NCI-H1092 treated with DMSO at 0.1 percent for 48 hours (cell line): Measurements from ENCODE around the gene CCDC195.

Experiments used
- DNase-seq: peaks from one replicate; lab custom pipeline; 2025; lab: John Stamatoyannopoulos, UW

CCDC195 gene, protein sequence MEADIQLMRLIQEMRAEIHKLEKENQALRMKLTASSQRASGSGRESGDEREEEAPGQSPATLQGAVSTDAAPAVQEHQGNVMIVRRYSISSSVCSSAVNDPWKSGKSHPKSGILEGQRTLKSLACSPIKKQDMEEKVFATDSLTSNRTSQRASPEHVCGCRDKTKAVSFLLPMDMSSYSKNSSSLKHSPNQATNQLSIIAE

GRCh38 chr2:224716201-224716600 lies at the start of gene CCDC195:
Gene CCDC195 (minus strand): TSS chr2:224716365. CDS start chr2:224716365, 0 bp downstream.
- DNase-seq = no peak

DNA sequence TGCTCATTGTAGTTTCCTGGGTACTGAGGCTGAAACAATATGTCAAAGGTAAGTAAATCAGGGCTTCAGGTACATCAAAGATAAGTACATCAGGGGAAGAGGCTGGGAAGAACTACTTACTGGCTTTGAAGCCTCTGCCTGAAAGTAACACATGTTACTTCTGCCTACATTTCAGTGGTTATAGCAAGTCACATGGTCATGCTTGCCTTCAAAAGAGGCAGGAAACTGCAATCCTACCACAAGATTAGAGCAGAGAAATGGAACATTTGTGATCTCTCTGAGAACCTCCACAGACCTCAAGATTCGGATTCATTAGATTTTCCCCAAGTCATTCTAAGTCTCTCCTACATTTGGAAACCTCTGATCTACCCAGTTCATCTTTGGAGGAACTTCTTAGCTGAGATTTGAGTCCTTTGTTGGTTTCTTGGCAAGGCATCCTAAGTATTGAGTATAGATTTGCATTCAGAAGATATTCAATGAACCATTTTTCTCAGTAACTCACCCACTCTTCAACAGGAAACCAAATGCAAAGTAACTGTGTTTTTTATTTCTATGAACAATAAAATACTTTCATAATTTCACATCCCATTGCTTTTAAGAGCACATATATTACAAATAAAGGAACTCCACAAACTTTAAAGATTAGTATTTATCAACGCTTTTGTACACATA lies 48.5 kb upstream of the CCDC195 start:
- no peak for DNase-seq

- no peak for DNase-seq
These were observed 41.9 kb upstream of the CCDC195 start for GRCh38 chr2:224757934-224758548.

DNA sequence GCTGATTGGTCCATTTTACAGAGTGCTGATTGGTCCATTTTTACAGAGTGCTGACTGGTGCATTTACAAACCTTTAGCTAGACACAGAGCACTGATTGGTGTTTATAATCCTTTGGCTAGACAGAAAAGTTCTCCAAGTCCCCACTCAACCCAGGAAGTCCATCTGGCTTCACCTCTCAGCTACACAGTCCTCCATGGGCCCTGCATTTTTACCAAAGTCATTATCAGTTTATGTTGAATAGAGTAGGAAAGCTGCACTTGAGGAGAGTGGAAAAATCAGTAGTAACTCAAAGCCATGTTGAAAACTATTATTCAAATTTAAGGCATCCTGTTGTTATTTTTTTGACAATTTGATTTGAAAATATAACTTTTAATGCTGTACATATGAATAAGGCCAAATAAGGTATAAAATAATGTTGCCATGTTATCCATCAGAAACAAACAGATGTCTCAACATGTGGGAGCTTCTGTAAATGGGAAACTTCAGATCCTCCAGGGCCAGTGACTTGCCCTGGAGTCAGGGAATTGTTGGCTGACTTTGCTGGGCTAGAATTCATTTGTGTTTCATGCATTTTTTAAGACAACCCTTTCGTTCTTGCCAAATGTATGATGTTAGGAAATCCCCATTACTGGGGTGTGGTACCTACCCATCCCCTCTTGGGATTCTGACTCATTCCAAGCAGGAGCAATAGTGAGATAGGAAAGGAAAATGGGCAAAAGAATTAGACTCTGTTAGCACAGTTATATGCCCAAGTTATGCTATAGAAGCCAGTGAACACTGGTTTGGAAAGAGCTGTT lies 37.8 kb upstream of the CCDC195 start:
- DNase-seq = no peak

- DNase-seq = no peak
These were observed 36.0 kb upstream of the CCDC195 start for GRCh38 chr2:224751996-224752698.

DNA sequence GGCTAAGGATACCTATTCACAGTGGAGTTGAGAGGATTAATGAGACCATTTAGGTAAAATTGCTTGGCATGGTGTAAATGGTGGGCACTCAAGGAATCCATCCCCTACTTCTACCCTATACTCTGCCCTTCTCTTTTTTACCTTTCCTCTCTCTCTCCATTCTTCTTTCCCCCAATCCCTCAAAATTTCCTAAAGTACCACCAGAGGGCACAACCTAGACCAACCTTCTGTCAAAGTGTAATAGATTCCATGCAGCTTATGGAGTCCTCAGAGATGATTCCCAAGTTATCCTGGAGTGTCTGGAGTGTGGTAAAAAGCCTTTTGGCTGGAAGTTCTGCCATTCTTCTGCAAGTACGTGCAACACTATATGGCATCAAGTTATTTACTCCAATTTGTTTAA lies 33.0 kb upstream of the CCDC195 start:
- DNase-seq = no peak

GRCh38 chr2:224747765-224748164 lies 31.6 kb upstream of the CCDC195 start:
- DNase-seq = no peak

DNA sequence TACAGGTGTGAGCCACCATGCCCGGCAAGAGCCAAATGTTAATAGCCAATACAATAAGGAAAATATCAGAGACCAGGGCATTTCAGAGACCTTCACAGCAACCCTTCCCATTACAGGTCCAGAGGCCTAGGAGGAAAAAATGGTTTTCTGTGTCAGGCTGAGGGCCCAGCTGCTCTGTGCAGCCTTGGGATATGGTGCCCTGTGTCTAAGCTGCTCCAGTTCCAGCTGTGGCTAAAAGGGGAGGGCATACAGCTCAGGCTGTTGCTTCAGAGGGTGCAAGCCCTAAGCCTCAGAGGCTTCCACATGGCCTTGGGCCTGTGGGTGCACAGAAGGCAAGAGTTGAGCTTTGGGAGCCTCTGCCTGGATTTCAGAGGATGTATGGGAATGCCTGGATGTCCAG lies 20.1 kb upstream of the CCDC195 start:
- no peak for DNase-seq

GRCh38 chr2:224734949-224735348 lies 18.8 kb upstream of the CCDC195 start:
- no peak for DNase-seq

- DNase-seq = no peak
These were observed 15.5 kb upstream of the CCDC195 start for GRCh38 chr2:224731665-224732064.

DNA sequence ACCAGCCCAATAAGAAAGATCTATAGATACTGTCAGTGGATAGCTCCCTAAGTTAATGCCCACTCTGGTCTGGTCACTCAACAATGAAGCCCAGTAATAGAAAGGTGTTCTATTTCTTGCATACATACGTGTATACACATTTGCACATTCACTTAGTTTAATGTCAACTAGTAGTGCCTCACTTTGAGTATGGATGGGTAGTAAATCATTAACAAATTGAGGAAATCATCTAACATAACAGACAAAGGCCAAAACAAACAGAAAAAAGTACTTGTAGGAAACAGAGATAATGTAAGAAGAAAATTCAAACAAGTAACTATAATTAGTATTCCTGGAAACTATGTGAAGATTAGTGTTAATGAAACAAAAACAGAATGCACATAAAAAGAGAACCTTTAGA lies 13.3 kb upstream of the CCDC195 start:
- DNase-seq = no peak

DNA sequence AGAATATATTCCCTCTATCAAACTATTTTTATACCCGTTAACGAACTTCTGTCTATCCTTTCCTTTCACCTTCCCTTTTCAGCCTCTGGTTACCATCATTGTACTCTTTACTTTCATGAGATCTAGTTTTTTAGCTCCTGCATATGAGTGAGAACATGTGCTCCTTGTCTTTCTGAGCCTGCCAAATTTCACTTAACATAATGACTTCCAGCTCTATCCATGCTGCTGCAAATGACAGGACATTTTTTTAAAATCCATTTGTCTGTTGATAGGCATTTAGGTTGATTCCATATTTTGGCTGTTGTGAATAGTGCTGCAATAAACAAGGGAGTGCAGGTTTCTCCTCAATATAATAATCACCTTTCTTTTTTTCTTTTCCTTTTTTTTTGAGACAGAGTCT lies 8.2 kb upstream of the CCDC195 start:
- DNase-seq = no peak

- no peak for DNase-seq
These were observed 7.5 kb upstream of the CCDC195 start for GRCh38 chr2:224723586-224724217.

GRCh38 chr2:224722770-224723169 lies 6.6 kb upstream of the CCDC195 start:
- peak; percentile 13 for DNase-seq

- DNase-seq = no peak
These were observed 6.1 kb upstream of the CCDC195 start for GRCh38 chr2:224722250-224722649.

GRCh38 chr2:224716921-224717320 lies 756 bp upstream of the CCDC195 start:
- DNase-seq = no peak

GRCh38 chr2:224711859-224712665 lies 4.1 kb downstream of the CCDC195 start:
- no peak for DNase-seq

GRCh38 chr2:224711381-224711780 lies 4.8 kb downstream of the CCDC195 start:
- no peak for DNase-seq

GRCh38 chr2:224709301-224709700 lies 6.9 kb downstream of the CCDC195 start:
- DNase-seq = no peak

- DNase-seq = no peak
These were observed 21.7 kb downstream of the CCDC195 start for GRCh38 chr2:224694502-224694901.

- no peak for DNase-seq
These were observed 24.6 kb downstream of the CCDC195 start for GRCh38 chr2:224691563-224691962.
